RWPE1 (cell line): ENCODE measurements around the gene TOMM7.
A peak's percentile ranks its signal among the peaks of the same experiment; 100 is the strongest.
"Not testable (repeated sequence)": the region's sequence is repeated elsewhere in the genome, so short reads cannot be mapped to it uniquely, and the experiment has no call there.

ENCODE experiments used
- CTCF ChIA-PET: fragments of 350-600 bp; sonication (Branson Sonifier 250); formaldehyde crosslinking; extraction: SDS; loops from one replicate; lab custom pipeline; 2021; lab: Yijun Ruan, JAX
- POLR2A ChIA-PET: fragments of 400-600 bp; formaldehyde crosslinking; extraction: SDS; loops from one replicate; lab custom pipeline; 2020; ENCODE audit warnings: antibody characterized with exemption; ENCODE audit not compliant: low non-redundant PET; lab: Yijun Ruan, JAX
- DNase-seq: peaks from one replicate; pipeline ENCODE4 v3.0.0; 2012; ENCODE audit warnings: low spot score
- H3K27ac ChIP-seq: fragments of 450-650 bp; 2 replicates; pipeline ENCODE4 v1.5.1; 2017
- CTCF ChIP-seq: fragments of 450-650 bp; conservative IDR thresholded peaks from 2 replicates; pipeline ENCODE4 v1.5.1; 2017; ENCODE audit warnings: low read depth, mild to moderate bottlenecking

TOMM7 gene

GRCh38 chr7:22791204-22792158, 31.2 kb downstream of the TOMM7 start:
- POLR2A ChIA-PET: no interaction called here

GRCh38 chr7:22790640-22791039, 32.0 kb downstream of the TOMM7 start:
- POLR2A ChIA-PET: not testable (repeated sequence)

More at GRCh38 chr7:22791204-22792158, 31.2 kb downstream of the TOMM7 start:
- CTCF ChIA-PET: interaction anchor here (0.6 to 0.7 kb wide), 2 partner anchors 8 to 141 kb away, joined by 3 to 5 read pairs; no protein-coding TSS in a partner anchor
- peak; percentile 17 for DNase-seq
- TF ChIP-seq CTCF: no peak
- H3K27ac ChIP-seq: no peak overlapping the region

GRCh38 chr7:22787951-22788350, 34.7 kb downstream of the TOMM7 start:
- no peak for TF ChIP-seq CTCF
- POLR2A ChIA-PET: no interaction called here
- no peak overlapping the region for H3K27ac ChIP-seq
- CTCF ChIA-PET: interaction anchor here (0.6 kb wide), 1 partner anchor 267 kb away, joined by 6 read pairs; no protein-coding TSS in a partner anchor
- no peak for DNase-seq

More at GRCh38 chr7:22790640-22791039, 32.0 kb downstream of the TOMM7 start:
- H3K27ac ChIP-seq, DNase-seq: not testable (repeated sequence)
- CTCF ChIA-PET: interaction anchor here (0.5 to 0.7 kb wide), 4 partner anchors 7 to 241 kb away, joined by 3 to 10 read pairs (median 5); no protein-coding TSS in a partner anchor

GRCh38 chr7:22786290-22786932, 36.2 kb downstream of the TOMM7 start:
- DNase-seq: no peak
- no peak for TF ChIP-seq CTCF
- no peak overlapping the region for H3K27ac ChIP-seq
- CTCF ChIA-PET: interaction anchor here (0.8 kb wide), 1 partner anchor 16 kb away, joined by 5 read pairs; no protein-coding TSS in a partner anchor
- POLR2A ChIA-PET: no interaction called here

GRCh38 chr7:22784346-22784745, 38.3 kb downstream of the TOMM7 start:
- no peak overlapping the region for H3K27ac ChIP-seq
- no peak for TF ChIP-seq CTCF
- no peak for DNase-seq
- POLR2A ChIA-PET: no interaction called here
- CTCF ChIA-PET: interaction anchor here (0.6 to 0.7 kb wide), 3 partner anchors 11 to 894 kb away, joined by 3 read pairs; no protein-coding TSS in a partner anchor

- TF ChIP-seq CTCF: no peak
- DNase-seq: no peak
- no peak overlapping the region for H3K27ac ChIP-seq
- ChIA-PET CTCF (interaction anchor here (0.5 to 1.4 kb wide), 6 partner anchors 7 to 985 kb away, joined by 3 to 7 read pairs (median 3); no protein-coding TSS in a partner anchor), POLR2A (no interaction called here)
These were observed 39.2 kb downstream of the TOMM7 start for GRCh38 chr7:22783421-22783820.
